NCI-H748 treated with DMSO at 0.1 percent for 48 hours (cell line): ENCODE data around the gene FAM174B.
A peak's percentile ranks its signal among the peaks of the same experiment; 100 is the strongest.

Experiments
- DNase-seq: peaks from one replicate; lab custom pipeline; 2025; lab: John Stamatoyannopoulos, UW

Gene FAM174B

DNA sequence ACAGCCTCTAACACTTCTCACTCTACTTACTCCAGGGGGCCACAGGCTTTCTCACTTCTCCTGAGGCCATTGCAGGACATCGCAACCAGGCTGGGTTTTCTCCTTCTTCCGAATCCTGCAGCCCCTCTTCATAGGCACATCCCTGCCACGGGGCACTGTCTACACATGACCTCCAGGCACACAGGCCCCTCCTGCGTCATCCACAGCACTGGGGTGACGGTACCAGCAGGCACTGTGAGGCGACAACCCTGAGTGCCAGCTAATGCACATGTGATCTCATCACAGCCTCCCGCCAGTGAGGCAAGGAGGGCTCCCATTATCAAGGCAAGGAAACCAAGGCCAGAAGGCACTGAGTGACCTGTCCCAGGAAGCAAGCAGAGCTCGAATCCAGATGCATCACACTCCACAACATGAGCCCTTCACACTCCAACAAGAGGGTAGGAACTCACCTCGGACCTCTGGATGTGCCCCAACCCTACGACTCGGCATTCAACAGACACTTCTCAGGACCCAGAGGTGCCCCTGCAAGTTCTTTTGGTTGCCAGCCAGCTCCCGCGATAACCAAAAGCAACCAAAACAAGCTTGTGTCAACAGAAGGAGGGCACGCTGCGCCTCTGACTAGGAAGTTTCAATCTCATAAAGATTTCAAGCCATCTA is 16.7 kb downstream of the FAM174B start:
- DNase-seq, result no peak

DNA sequence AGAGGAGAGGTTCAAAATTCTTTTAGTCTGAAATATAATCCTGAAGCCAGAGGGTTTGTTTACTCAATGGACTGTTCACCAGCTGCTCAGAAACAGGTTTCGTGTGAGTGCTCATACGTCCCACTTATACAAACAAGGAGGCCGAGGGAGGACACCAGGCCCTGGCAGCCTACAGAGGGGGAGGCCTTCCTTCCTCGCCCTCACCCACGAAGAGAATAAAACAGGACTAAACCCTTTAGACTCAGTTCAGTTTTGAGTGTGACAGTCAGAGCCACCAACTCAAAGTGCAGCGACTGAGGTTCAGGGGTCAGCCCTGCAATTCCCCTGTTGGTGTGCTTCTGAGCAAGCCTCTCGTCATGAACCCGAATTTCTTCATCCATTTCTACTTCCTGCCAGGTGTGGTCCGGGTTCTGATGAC is 17.3 kb downstream of the FAM174B start:
- peak; percentile 69 for DNase-seq

DNA sequence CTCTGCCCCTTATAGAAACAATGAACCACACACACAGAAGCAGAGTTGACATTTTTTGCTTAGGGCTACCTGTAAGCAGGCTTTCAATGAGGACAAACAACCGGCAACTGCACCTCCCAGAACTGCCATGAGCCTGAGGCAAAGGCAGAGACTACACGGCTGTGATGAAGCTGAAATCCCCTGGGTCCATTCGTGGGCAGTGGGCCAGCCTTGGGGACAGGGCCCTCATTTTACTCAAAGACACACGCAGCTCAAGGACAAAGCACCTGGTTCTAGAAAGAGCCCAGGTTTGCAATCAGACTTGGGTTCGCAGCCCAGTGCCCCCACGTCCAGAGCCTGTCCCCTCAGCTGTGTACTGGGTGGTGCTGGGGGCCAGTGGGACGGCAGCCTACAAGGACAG is 17.9 kb downstream of the FAM174B start:
- DNase-seq, result no peak

DNA sequence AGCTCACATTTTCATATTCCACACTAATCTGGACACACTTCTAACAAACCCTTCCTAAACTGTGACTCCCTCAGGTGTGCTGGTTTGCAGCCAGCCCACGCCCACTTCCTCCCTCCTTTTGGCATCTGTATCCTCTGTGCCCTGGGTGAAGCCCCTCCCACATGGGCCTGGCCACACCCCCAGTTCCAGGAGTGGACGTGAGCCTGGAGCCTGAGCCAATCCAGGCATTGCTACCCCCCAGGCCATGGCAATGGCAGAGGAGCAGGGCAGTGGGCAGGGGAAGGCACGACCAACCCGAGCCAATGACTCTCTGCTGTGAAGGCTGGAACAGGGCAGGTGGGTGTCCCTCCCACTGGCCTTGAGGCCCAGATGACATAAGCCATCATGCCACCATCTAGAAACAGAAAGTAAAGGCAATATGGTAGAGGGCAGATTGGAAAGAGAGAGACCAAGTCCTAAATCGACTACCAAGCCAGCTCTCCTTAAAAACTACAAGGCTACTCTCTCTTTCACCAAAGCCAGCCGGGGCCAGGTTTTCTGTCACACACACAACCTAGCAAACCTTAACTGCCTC is 18.6 kb downstream of the FAM174B start:
- no peak for DNase-seq

DNA sequence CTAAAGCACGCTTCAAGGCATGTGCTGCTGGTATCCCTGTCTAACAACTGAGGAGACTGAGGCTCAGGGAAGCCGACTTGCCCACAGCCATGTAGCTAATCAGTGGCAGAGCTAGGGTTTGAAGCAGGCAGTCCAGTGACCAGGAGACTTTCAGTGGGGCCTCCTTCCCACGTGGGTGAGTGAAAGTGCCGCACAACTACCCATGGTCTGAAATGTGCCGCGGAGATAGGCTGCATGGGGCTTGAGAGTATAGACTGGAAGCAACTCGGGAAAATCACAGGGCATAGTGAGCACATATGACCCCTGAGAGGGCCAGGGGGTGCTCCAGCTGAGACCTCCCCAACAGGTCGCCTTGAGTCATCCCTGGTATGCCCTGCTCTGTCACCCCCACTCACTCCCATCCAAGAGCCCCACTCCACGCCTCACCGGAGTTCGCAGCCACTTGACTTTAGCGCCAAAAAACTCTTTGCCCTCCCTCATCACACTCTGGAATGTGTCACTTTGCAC is 19.1 kb downstream of the FAM174B start:
- no peak for DNase-seq

DNA sequence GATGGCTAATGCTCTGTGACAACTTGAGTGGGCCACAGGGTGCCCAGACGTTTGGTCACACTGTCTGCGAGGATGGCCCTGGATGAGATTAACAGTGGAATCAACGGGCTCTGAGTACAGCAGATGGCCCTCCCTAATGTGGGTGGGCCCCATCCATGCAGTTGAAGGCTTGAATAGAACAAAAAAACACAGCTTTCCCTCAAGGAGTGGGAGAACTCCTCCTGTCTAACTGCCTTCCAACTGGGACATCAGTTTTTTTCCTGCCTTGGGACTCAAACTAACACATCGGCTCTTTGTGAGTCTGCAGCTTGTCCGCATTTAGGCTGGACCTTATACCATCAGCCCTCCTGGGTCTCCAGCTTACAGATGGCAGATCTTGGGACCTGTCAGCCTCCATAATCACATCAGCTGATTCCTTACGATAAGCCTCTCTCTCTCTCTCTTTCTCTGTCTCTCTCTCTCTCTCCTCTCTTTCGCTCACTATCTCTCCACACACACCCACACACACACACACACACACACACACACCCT is 20.8 kb downstream of the FAM174B start:
- no peak for DNase-seq

DNA sequence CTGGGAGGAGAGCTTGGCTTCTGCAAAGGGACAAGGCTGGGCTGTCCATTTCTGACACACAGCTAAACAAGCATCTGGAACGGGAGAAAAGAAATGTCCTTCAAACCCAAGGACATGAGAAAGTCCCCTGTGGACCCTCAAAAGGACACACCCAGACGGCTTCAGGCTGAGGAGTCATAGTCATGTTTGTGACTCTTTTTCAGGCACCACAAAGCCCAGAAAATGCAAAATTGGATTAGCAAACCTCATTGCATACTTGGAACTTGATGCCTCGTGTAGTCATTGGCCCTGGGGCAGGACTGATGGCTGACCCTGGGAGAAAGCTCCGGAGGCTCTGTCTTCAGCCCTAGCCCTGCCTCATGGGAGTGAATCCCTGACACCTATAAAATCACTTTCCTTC is 21.5 kb downstream of the FAM174B start:
- DNase-seq, result no peak

DNA sequence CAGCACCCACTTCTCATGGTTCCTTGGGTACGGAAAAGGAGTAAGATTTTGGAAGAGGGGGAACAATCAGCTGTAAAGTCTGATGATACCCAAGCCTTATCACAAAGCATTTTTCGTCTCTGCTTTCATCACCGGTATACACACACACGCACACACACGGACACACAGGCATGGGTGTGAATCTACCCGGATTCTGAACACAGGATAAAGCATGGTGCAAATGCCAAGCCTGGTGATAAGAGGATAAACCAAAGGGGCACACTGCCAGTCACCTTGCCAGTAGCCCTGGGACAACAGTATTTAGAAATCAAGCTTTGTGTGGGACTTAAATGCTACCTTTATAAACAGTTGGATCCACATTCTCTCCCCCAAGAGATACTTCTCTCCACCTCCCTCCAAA is 22.2 kb downstream of the FAM174B start:
- no peak for DNase-seq

DNA sequence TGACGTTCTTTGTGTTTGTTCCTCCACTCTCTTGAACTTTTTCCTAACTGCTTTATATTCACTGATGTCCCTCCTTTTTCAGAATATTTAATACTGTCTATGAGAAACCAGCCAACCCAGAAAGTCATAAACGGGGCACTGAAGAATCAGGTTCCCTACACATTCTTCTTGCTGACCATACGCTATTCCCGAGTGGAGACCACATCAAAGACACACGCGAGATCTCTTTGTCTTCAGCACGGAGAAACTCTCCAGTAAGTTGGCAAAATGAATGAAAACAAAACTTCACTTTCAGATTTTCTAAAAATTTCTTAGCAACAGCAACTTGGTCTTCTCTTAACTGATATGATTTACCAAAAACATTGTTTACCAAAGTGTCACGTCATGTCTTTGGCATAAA is 22.6 kb downstream of the FAM174B start:
- DNase-seq, result no peak

DNA sequence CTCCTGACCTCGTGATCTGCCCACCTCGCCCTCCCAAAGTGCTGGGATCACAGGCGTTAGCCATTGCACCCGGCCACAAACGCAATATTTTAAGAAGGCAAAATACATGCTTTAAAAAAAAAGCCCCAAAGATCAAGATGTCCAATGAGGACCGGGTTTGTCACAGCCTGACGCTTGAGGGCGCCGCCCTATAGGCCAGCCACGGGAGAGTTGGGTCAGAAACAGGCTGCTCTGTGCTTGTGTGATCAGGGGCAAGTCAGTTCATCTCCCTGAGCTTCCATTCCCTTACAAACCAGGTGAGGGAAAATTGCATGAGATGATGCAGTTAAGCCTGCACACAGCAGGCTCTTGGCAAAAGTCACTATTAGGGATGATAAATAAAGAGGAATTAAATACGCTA is 23.9 kb downstream of the FAM174B start:
- no peak for DNase-seq

DNA sequence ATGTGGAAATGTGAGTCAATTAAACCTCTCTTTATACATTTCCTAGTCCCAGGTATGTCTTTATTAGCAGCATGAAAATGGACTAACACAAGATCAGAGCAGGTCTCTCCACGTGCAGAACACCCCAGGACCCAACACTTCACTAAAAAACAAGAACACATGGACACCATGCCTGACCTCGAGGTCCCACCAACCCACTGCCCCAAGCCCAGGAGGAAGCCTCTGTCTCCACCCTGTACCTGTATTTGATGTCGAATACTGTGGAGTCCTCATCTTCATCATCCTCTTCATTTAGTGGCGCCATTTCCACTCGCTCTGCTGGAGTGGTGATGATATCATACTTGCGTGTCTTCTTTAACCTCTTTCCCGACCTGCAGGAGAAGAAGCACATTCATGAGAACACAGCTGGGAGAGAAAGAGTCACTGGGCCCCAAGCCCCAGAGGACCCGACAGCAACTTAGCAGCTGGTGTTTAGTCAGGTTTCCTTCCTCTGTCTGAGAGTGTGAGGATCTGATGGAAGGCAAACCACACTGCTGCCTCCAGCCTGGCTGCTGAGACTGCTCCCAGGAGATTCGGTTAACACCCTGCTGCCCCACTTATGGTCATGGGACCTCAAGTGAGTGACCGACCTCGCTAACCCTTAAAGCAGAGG is 25.5 kb downstream of the FAM174B start:
- no peak for DNase-seq

DNA sequence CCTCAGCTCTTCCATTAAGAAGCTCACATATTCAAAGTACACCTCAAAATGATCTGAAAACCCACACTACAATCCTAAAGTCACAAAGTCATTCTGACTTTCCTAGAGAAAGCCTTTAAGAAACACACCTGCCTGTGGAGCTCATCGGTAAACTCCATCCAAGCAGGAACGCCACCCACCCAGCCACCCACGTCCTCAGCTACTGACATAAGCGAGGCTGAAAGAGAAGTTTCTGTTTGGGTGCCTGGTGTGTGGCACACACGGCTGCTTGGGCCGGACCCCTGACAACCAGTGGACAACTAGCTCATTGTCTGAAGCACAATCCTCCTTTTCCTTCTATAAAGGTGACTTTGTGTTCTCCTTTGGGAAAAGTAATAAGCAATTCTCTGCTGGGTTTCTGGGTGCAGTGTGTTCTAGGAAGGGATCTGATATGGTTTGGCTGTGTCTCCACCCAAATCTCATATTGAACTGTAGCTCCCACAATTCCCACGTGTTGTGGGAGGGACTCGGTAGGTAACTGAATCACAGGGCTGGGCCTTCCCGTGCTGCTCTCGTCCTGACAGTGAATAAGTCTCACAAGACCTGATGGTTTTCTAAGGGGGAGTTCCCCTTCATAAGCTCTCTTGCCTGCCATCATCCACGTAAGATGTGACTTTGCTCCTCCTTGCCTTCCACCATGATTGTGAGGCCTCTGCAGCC is 26.1 kb downstream of the FAM174B start:
- no peak for DNase-seq

DNA sequence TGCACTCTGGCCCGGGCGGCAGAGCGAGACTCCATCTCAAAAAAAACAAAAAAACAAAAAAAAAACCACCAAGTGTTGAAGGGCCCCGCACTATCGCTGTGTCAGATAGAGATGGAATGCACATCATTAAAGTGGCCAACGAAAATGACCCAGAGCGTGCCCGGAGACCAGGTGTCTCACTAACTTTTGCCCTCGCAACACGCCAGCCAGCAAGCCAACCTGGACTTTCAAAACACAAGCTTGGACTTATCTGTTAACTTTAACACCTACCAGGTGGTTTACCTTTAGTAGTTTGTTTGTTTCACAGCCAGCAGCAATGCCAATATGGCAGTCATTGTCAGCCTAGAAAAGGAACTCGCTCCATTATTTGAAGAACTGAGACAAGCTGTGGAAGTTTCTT is 28.6 kb downstream of the FAM174B start:
- DNase-seq, result no peak

DNA sequence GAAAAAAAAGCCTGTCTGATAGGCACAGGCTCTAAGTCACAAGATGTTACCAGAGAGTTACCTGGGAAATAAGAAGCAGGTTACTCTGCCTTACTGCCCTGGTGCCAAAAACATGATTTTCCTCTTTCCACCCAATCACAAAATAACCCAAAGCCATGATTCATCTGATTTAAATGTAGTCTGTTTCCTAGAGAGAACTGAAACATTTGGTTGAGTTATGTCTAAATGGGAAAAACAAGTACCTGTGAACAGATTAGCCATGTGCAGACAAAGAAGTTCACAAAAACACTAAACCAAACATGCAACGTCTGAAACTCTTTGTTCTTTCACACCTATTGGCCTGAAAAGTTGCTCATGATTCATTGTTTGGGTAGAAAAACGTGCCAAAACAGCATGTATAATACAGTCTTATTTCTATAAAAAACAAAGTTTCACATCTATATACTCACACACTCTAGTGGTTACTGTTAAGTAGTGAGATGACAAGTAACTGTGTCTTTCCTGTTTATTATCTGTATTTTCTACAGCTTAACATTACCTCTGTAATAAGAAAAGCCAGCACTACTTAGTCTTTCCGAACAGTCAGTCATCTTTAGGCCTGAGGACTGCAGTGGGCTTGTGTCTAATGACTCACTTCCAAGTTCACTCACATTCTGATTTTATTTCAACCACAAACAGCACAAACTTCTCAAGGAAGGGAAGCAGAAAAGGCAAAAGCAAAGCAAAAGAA is 30.2 kb downstream of the FAM174B start:
- DNase-seq, result no peak

DNA sequence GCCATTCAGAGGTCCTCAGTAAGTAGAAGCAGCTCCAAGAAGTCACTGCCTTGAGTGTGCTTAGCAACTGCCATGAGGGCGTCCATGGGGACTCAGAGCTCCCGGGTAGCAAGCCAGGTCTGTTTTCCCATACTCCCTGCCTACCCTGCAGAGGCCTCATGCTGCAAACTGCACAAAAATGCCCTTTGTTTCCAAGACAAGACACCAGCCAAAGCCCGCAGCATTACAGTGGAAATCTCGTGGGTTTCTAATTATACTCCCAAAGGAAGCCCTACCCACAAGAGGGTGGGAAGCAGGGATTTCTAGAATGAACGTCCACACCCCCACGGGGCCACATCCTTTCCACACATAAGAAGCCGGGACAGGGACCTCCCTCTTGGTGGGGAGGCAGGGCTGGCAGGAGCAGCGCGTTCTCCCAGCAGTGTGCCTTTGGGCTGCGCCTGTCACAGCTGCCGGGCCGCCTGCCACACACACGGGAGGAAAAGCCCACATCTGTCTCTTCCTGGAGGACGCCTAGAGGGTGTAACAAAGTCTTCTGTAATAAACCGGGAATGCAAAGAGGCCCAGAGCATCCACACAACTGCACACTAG is 31.1 kb downstream of the FAM174B start:
- DNase-seq, result no peak

DNA sequence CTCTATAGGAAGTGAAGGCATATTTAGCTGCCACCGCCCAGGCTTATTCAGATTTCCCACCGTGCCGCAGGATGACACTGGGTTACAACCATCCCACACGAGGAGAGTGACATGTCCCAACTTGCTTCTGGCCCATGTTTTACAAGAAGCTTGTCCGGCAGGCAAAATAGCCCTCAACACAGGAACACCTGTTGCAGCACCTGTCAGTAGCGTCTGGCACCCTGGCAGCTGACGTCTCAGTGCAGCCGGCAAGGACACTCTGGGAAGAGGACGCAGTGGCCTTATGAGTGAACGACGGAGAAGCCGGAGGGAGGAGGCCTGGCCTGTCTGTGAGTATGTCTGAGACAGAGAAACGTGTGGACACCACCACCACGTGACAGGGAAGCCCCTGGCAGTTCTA is 32.1 kb downstream of the FAM174B start:
- DNase-seq, result peak; percentile 32

DNA sequence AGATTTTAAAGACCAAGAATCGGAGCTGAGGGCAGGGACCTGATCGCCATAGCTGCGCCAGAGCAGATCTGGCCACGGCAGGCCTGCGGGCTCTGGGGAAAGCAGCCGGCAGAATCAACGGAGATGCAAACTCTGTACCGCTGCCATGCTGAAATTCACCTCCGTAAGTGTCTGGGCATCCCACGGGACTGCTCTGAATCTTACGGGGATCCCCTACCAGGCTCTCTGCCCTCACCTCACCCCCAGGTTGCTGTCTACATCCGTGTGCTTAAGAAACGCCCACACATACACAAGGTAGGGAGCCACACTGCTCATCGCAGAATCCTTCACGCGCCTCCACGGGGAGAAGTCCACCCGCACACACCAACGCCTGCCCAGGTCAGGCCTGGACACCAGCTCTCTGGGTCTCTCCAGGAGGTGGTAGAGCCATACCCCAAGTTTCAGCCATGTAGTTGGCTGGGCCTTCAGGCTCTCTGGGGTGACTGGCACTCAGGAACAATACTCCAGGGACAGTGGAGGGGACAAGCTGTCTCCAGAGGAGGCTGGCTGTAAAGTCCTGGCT is 33.5 kb downstream of the FAM174B start:
- DNase-seq, result no peak

DNA sequence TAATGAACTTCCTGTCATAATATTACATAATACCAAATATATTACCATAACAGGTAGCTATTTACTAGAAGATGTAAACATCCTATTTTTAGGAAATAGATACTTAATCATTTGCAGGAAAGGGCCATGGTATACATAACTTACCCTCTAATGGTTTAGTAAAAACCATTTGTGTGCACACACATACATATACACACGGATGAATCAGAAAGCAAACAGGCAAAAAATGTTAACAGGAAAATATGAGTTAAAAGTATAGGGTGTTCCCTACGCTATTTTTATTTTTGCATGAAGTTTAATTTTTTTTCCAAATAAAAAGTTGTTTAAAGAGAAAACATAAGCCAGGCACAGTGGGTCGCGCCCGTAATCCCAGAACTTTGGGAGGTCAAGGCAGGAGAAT is 34.6 kb downstream of the FAM174B start:
- no peak for DNase-seq

DNA sequence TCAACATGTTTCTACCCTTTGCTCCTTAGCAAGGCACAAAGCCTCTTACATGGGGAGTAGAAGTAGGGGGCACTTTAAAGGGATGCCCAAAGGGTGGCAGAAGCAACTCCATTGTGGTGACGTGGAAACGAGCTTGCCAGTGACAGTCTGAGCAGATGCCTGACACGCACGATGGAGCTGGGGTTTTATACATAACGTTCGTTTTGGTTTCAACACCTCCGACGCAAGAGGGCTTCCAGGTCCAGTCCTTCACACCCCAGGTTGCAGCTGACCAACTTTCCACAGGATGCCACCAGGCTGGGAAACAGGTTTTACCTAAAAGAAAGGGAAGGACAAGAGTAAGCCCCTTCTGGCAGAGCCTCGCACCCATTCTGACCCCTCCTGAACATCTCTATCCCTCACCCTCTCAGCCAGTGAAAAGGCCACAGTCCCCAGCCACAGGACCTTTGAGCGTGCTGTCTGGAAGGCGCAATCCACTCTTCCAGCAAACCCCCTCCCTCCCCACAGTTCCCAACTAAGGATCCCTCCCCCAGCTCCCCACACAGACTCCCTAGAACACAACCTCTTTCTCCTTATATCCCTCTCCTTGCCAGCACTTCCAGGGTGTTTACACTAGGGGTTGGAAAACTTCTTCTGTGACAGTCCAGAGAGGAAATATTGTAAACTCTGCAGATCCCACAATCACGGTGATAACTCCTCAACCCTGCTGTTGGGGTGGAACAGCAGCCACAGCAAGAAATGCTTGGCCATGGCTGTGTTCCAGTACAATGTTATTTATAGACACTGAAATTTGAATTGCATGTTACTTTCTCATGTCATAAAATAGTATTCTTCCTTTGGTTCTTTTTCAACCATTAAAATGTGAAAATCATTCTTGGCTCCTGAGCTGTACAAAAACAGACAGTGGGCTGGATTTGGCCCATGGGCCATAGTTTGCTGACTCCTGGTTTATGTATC is 36.2 kb downstream of the FAM174B start:
- DNase-seq, result no peak
